KOPT-K1 (cell line): ENCODE measurements around the gene NHLRC1.

Experiments
- H3K27ac ChIP-seq: fragments of 200-600 bp; sonication (generic); 2 replicates; pipeline ENCODE4 v1.5.1; 2016; ENCODE audit warnings: antibody characterized with exemption, mild to moderate bottlenecking, low read depth, low read length; ENCODE audit not compliant: poor library complexity, severe bottlenecking
- H3K36me3 ChIP-seq: fragments of 200-600 bp; sonication (generic); 2 replicates; pipeline ENCODE4 v1.5.1; 2017; ENCODE audit warnings: antibody characterized with exemption, mild to moderate bottlenecking, low read length, moderate library complexity; ENCODE audit not compliant: insufficient read depth
- H3K9me3 ChIP-seq: fragments of 200-600 bp; sonication (generic); 2 replicates; pipeline ENCODE4 v1.5.1; 2017; ENCODE audit warnings: antibody characterized with exemption, low read length, mild to moderate bottlenecking; ENCODE audit not compliant: insufficient read depth, poor library complexity, severe bottlenecking

The NHLRC1 gene

GRCh38 chr6:18078866-18079265 lies 43.6 kb downstream of the NHLRC1 start:
- H3K27ac ChIP-seq = no peak overlapping the region

GRCh38 chr6:18076231-18076630 lies 46.2 kb downstream of the NHLRC1 start:
- peaks cover 9% of the 10 kb centered on the region for H3K9me3 ChIP-seq
- H3K27ac ChIP-seq = no peak overlapping the region

More at GRCh38 chr6:18078866-18079265, 43.6 kb downstream of the NHLRC1 start:
- Histone ChIP-seq H3K36me3 (no peaks in the 10 kb centered on the region), H3K9me3 (peaks cover 9% of the 10 kb centered on the region)

GRCh38 chr6:18072841-18073240 lies 49.6 kb downstream of the NHLRC1 start:
- Histone ChIP-seq H3K36me3 (no peaks in the 10 kb centered on the region), H3K9me3 (peaks cover 9% of the 10 kb centered on the region), H3K27ac (no peak overlapping the region)

More at GRCh38 chr6:18076231-18076630, 46.2 kb downstream of the NHLRC1 start:
- H3K36me3 ChIP-seq = no peaks in the 10 kb centered on the region

- Histone ChIP-seq H3K36me3 (no peaks in the 10 kb centered on the region), H3K27ac (no peak overlapping the region), H3K9me3 (peaks cover 5% of the 10 kb centered on the region)
Measured at GRCh38 chr6:18070486-18070885, 52.0 kb downstream of the NHLRC1 start.
